ENCODE measurements around the gene SLC6A1. TPM values are rescaled to one million over a fixed set of nuclear protein-coding genes. Genes with fewer than 3 reads are reported as not detected.

SLC6A1 gene
- not detected in 2 replicates for total RNA-seq

DNA sequence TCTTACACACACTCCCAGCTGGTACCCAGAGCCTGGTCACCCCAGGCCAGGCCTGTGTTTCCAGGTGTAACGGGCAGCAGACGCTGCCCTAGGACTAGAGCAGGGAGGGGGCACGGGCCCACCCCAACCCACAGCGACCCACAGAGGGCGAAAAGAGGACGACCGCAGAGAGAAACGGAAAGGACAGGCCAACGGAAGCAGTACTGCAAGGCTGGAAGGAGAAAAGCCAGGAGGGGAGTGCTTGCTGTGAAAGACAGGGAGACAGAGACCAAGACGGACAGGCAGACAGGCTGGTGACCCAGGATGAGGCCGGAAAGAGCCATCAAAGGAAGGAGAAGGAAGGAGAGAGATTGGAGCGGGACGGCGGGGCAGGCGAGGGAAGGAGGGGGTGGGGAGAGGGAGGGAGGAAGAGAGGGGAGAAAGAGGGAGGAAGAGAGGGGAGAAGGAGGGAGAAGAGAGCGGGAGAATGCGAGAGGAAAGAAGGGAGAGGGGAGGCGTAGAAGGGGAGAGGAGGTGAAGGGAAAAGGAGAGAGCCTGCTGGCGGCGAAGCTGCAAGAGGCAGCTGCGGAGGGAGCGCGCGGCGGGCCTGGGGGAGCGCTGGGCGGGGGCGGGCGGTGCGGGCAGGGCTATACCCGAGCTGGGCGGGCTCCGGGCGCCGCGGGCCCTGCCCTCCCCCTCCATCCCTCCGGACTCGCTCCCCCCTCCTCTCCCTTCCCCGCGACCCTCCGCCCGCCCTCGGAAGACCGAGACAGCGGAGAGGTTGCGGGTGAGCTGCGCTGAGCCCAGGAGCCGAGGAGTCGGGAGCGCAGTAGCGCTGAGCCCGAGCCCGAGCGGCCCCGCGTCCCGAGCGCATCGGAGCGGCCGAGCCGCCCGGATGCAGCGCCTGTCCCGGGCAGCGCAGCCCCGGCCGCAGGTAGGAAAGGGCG lies at the start of gene SLC6A1:
Gene SLC6A1 (plus strand): TSS at position 732 of the 926 bp plus-strand sequence. CDS start 24,464 bp downstream, outside the sequence.

Other genes with a start within 250 kb of the SLC6A1 start
- gene SLC6A11, start 176.5 kb upstream of the SLC6A1 start, total RNA-seq = not detected in 2 replicates
- 0.39 and 0.87 TPM in 2 replicates for gene HRH1, start 161.7 kb downstream of the SLC6A1 start, total RNA-seq